Heart left ventricle (tissue), 16 donors: Measurements from ENCODE around the gene TEX2. TPM values are rescaled to one million over a fixed set of nuclear protein-coding genes. Genes with fewer than 3 reads are reported as not detected.

Source experiments
- ATAC-seq, 4 donors: fragments of 200-7000 bp; cut with Tn5 transposase; one replicate each; pipeline ENCODE4 v1.9.1; 2020 to 2022; ENCODE audit warnings: moderate library complexity in 4 of 4, mild to moderate bottlenecking in 3 of 4, moderate number of reproducible peaks in 1 of 4
- DNase-seq, 5 donors: peaks; one replicate each; pipeline ENCODE4 v3.0.0-alpha.2; 2020
- H3K27ac ChIP-seq, 12 donors: fragments of 200-600 bp; sonication (generic) in 4 of 12; one replicate each; pipeline versions ENCODE4 v1.5.0 to v1.8.0; 2016 to 2022; ENCODE audit warnings: mild to moderate bottlenecking in 2 of 12
- H3K27me3 ChIP-seq, 9 donors: fragments of 200-600 bp; sonication (generic) in 2 of 9; one replicate each; pipeline versions ENCODE4 v1.5.1 to v1.8.0; 2016 to 2022; ENCODE audit warnings: mild to moderate bottlenecking in 3 of 9
- H3K36me3 ChIP-seq, 9 donors: fragments of 200-600 bp; sonication (generic) in 2 of 9; one replicate each; pipeline versions ENCODE4 v1.5.0 to v1.8.0; 2018 to 2022; ENCODE audit warnings: mild to moderate bottlenecking in 2 of 9
- H3K4me1 ChIP-seq, 12 donors: fragments of 200-600 bp; sonication (generic) in 4 of 12; one replicate each; pipeline versions ENCODE4 v1.5.0 to v1.8.0; 2016 to 2022; ENCODE audit warnings: mild to moderate bottlenecking in 3 of 12
- H3K4me3 ChIP-seq, 12 donors: fragments of 200-600 bp; sonication (generic) in 4 of 12; one replicate each; pipeline versions ENCODE4 v1.5.0 to v1.8.0; 2017 to 2022; ENCODE audit warnings: mild to moderate bottlenecking in 9 of 12, moderate library complexity in 4 of 12
- H3K9me3 ChIP-seq, 12 donors: fragments of 200-600 bp; sonication (generic) in 4 of 12; one replicate each; pipeline versions ENCODE4 v1.5.0 to v1.8.0; 2016 to 2022; ENCODE audit warnings: mild to moderate bottlenecking in 1 of 12
- CTCF ChIP-seq, 12 donors: fragments of 200-600 bp; sonication (generic) in 4 of 12; IDR thresholded peaks; one replicate each; pipeline versions ENCODE4 v1.5.0 to v1.8.0; 2018 to 2022; ENCODE audit warnings: antibody characterized with exemption in 12 of 12, mild to moderate bottlenecking in 5 of 12
- POLR2A ChIP-seq, 2 donors: fragments of 450-650 bp; IDR thresholded peaks; one replicate each; pipeline ENCODE4 v1.6.1; 2017; ENCODE audit warnings: antibody characterized with exemption in 2 of 2, mild to moderate bottlenecking in 2 of 2, moderate library complexity in 2 of 2
- WGBS, 4 donors: extraction: QIAGEN DNeasy Blood & Tissue Kit in 2 of 4; methylation state at CpG; one replicate each; pipeline versions ENCODE4 v1.1.5 to v1.1.7; 2013 to 2018; 5-methylcytosine and 5-hydroxymethylcytosine counted together
- intact Hi-C, 10 donors: fragments of 100-400 bp; cut with DNase I; formaldehyde crosslinking; loops; one replicate each; pipeline versions ENCODE4 v1.11.1 to v1.14.2; 2022
- polyA plus RNA-seq, 2 donors: library from polyadenylated mRNA; stranded (reverse); fragments of 200-250 nt; gene quantifications; one replicate each; pipeline ENCODE4 v1.2.3, GENCODE V29; 2013
- total RNA-seq, 9 donors: library from RNA; depleted of rRNA in 2 of 9; stranded (reverse); fragments of >200 nt in 2 of 9; fragmentation: NEBNext Ultra II Directional in 3 of 9; extraction: Animal tissue kit (Norgen Biotek cat#: 25700) in 3 of 9; gene quantifications; one replicate each; pipeline versions ENCODE4 v1.1.0 to v1.2.4, GENCODE V29; 2016 to 2023
- donor health status: ischemic (EF 13 %, LVEDD 7.1; RV severe dilation, severe dysfunction).
- donor health status: healthy with polysubstance abuse.
- donor health status: DM: no; HTN: yes; CAD: no.
- donor health status: DM: no; HTN: no; CAD: no.
- donor health status: ischemic (EF 25% LVEDD 6.9; RV normal size, moderate dysfunction).
- donor health status: ischemic (EF 25% LVEDD 5.7; RV mildly dilated, moderate dysfunction).
- donor health status: healthy.
- donor health status: DM: yes; HTN: yes; CAD: no.
- donor health status: ischemic (EF 35%, LVEDD 5.7; RV mildly dilated, moderate dysfunction).
- donor health status: nonischemic (EF 11% LVEDD 7.7; RV severe dilation, severe dysfunction).
- donor health status: DM: yes; HTN: yes; CAD: no.
- donor health status: PGD.
- donor health status: ischemic (EF 29% LVEDD 5.4; RV normal size, mild dysfunction).
- donor health status: nonischemic (EF 23%, LVEDD 6.1; RV moderate dilation, normal function).

The TEX2 gene
- total and polyA plus RNA-seq, 11 donors, result 16.8 to 55.8 (median 50.5) TPM

- no peak for TF ChIP-seq CTCF (IDR thresholded peaks at IDR 0.05)
- H3K27ac ChIP-seq, result peak overlapping the region; percentile 5 to 80 (median 62)
- WGBS, 4 donors, result 67 to 79% (median 76%) methylated on average over 8 of the region's 8 CpGs
- ATAC-seq (peak in 3 of 4 donors; percentile 13 to 28 (median 14)), DNase-seq (no peak)
- no peaks in the 10 kb centered on the region for H3K36me3 ChIP-seq
- H3K4me3 ChIP-seq, result no peak overlapping the region
- H3K4me1 ChIP-seq, result peaks cover 0 to 51% (median 29%) of the 10 kb centered on the region in 12 donors
- H3K27me3 ChIP-seq, result no peaks in the 10 kb centered on the region
- no peaks in the 10 kb centered on the region for H3K9me3 ChIP-seq
- intact Hi-C loops, result no loop called here
Measured at GRCh38 chr17:64229815-64230728, 33.0 kb downstream of the TEX2 start.

GRCh38 chr17:64226132-64226531, 36.9 kb downstream of the TEX2 start:
- Histone ChIP-seq H3K27me3 (no peaks in the 10 kb centered on the region), H3K9me3 (no peaks in the 10 kb centered on the region), H3K36me3 (no peaks in the 10 kb centered on the region), H3K4me1 (peaks cover 0 to 46% (median 20%) of the 10 kb centered on the region in 12 donors), H3K4me3 (no peak overlapping the region), H3K27ac (no peak overlapping the region)
- TF ChIP-seq POLR2A (IDR thresholded peaks at IDR 0.05), result no peak
- TF ChIP-seq CTCF (IDR thresholded peaks at IDR 0.05), result no peak
- 84 to 99% (median 89%) methylated on average over 1 of the region's 1 CpG for WGBS, 4 donors
- intact Hi-C loops, result no loop called here
- no peak for ATAC-seq
- DNase-seq, result no peak

- DNase-seq, result no peak
- ATAC-seq, result no peak
- Histone ChIP-seq H3K36me3 (no peaks in the 10 kb centered on the region), H3K27me3 (no peaks in the 10 kb centered on the region), H3K9me3 (peaks cover 0 to 5% (median 0%) of the 10 kb centered on the region in 12 donors), H3K4me3 (no peak overlapping the region), H3K4me1 (peaks cover 0 to 39% (median 12%) of the 10 kb centered on the region in 12 donors), H3K27ac (no peak overlapping the region)
- intact Hi-C loops, result no loop called here
- no peak for TF ChIP-seq CTCF (IDR thresholded peaks at IDR 0.05)
- no peak for TF ChIP-seq POLR2A (IDR thresholded peaks at IDR 0.05)
- 89 to 94% (median 93%) methylated on average over 3 of the region's 3 CpGs for WGBS, 4 donors
Measured at GRCh38 chr17:64225410-64225809, 37.6 kb downstream of the TEX2 start.

GRCh38 chr17:64223931-64224629, 39.0 kb downstream of the TEX2 start:
- WGBS, 4 donors, result 75 to 84% (median 80%) methylated on average over 4 of the region's 4 CpGs
- Histone ChIP-seq H3K27me3 (no peaks in the 10 kb centered on the region), H3K36me3 (no peaks in the 10 kb centered on the region), H3K4me1 (peaks cover 0 to 30% (median 4%) of the 10 kb centered on the region in 12 donors), H3K9me3 (peaks cover 0 to 9% (median 0%) of the 10 kb centered on the region in 12 donors), H3K4me3 (no peak overlapping the region), H3K27ac (no peak overlapping the region)
- ATAC-seq (no peak), DNase-seq (no peak)
- intact Hi-C loops, result no loop called here
- TF ChIP-seq CTCF (IDR thresholded peaks at IDR 0.05) (no peak), POLR2A (IDR thresholded peaks at IDR 0.05) (no peak)
